Glomerular visceral epithelial cell (primary cell): ENCODE results near the gene PRXL2B.
A peak's percentile ranks its signal among the peaks of the same experiment; 100 is the strongest.
"Not testable (repeated sequence)": the region's sequence is repeated elsewhere in the genome, so short reads cannot be mapped to it uniquely, and the experiment has no call there.

Experiments used
- DNase-seq: peaks from one replicate; pipeline ENCODE4 v3.0.0-alpha.2; 2016; ENCODE audit errors: extremely low spot score

Gene PRXL2B

GRCh38 chr1:2586154-2587070, at the start of gene PRXL2B:
TSS of gene PRXL2B (plus strand) at chr1:2586777. CDS start at chr1:2586886, 109 bp downstream.
- DNase-seq = peak; percentile 99

GRCh38 chr1:2537784-2538115, 48.8 kb upstream of the PRXL2B start:
- DNase-seq = no peak

GRCh38 chr1:2538376-2538775, 48.2 kb upstream of the PRXL2B start:
- DNase-seq = no peak

GRCh38 chr1:2538872-2539271, 47.7 kb upstream of the PRXL2B start:
- no peak for DNase-seq

GRCh38 chr1:2539312-2539907, 47.2 kb upstream of the PRXL2B start:
- no peak for DNase-seq

GRCh38 chr1:2540816-2541492, 45.6 kb upstream of the PRXL2B start:
- no peak for DNase-seq

GRCh38 chr1:2541619-2542245, 44.8 kb upstream of the PRXL2B start:
- no peak for DNase-seq

GRCh38 chr1:2542246-2542915, 44.2 kb upstream of the PRXL2B start:
- no peak for DNase-seq

GRCh38 chr1:2543543-2544092, 43.0 kb upstream of the PRXL2B start:
- DNase-seq = no peak

GRCh38 chr1:2544093-2544874, 42.3 kb upstream of the PRXL2B start:
- DNase-seq = no peak

GRCh38 chr1:2544875-2545640, 41.5 kb upstream of the PRXL2B start:
- DNase-seq = no peak

GRCh38 chr1:2545754-2546514, 40.6 kb upstream of the PRXL2B start:
- peak; percentile 69 for DNase-seq

GRCh38 chr1:2546515-2547209, 39.9 kb upstream of the PRXL2B start:
- DNase-seq = peak; percentile 65

- no peak for DNase-seq
Observed at GRCh38 chr1:2547210-2548067, 39.1 kb upstream of the PRXL2B start.

GRCh38 chr1:2548068-2548589, 38.4 kb upstream of the PRXL2B start:
- DNase-seq = peak; percentile 76

GRCh38 chr1:2549367-2550029, 37.1 kb upstream of the PRXL2B start:
- DNase-seq = not testable (repeated sequence)
